Neutrophil (primary cell): ENCODE data around the gene IRS1.

Experiments
- H3K27ac ChIP-seq: fragments of 200-600 bp; sonication (generic); 2 replicates; pipeline ENCODE4 v1.5.1; 2016; ENCODE audit warnings: mild to moderate bottlenecking, moderate library complexity
- H3K27me3 ChIP-seq: fragments of 200-600 bp; sonication (generic); 2 replicates; pipeline ENCODE4 v1.6.0; 2016; ENCODE audit warnings: mild to moderate bottlenecking
- H3K36me3 ChIP-seq: fragments of 200-600 bp; sonication (generic); 2 replicates; pipeline ENCODE4 v1.5.1; 2017
- H3K4me1 ChIP-seq, 2 experiments: fragments of 200-600 bp in 1 of 2; sonication (generic) in 1 of 2; 1 replicate in 1 of 2; 2 replicates in 1 of 2; pipeline versions ENCODE4 v1.5.1 to v1.6.1; 2013 to 2016; ENCODE audit warnings: low read depth in 1 of 2, low read length in 1 of 2, mild to moderate bottlenecking in 1 of 2, moderate library complexity in 1 of 2; ENCODE audit not compliant: control insufficient read depth in 1 of 2, insufficient read depth in 1 of 2
- H3K4me3 ChIP-seq, 2 experiments: fragments of 200-600 bp in 1 of 2; sonication (generic) in 1 of 2; 1 replicate in 1 of 2; 2 replicates in 1 of 2; pipeline ENCODE4 v1.5.1; 2013 to 2016; ENCODE audit warnings: low read depth in 1 of 2, low read length in 1 of 2, mild to moderate bottlenecking in 1 of 2, moderate library complexity in 1 of 2
- H3K9me3 ChIP-seq: fragments of 200-600 bp; sonication (generic); 2 replicates; pipeline ENCODE4 v1.5.1; 2016
- CTCF ChIP-seq: fragments of 200-600 bp; sonication (generic); IDR thresholded peaks from 2 replicates; pipeline ENCODE4 v1.5.1; 2016; ENCODE audit warnings: antibody characterized with exemption

The IRS1 gene

GRCh38 chr2:226797989-226798421 lies 1.6 kb downstream of the IRS1 start:
- no peak for TF ChIP-seq CTCF
- H3K9me3 ChIP-seq = no peaks in the 10 kb centered on the region
- H3K4me1 ChIP-seq = peaks cover 10 to 29% of the 10 kb centered on the region in 2 experiments
- no peak overlapping the region for H3K27ac ChIP-seq
- H3K4me3 ChIP-seq = no peak overlapping the region
- no peaks in the 10 kb centered on the region for H3K36me3 ChIP-seq
- peaks cover 100% of the 10 kb centered on the region for H3K27me3 ChIP-seq

GRCh38 chr2:226797289-226797988 lies 2.2 kb downstream of the IRS1 start:
- Histone ChIP-seq H3K4me1 (peaks cover 10 to 27% of the 10 kb centered on the region in 2 experiments), H3K27ac (no peak overlapping the region), H3K36me3 (no peaks in the 10 kb centered on the region), H3K4me3 (no peak overlapping the region), H3K9me3 (no peaks in the 10 kb centered on the region), H3K27me3 (peaks cover 100% of the 10 kb centered on the region)
- no peak for TF ChIP-seq CTCF

GRCh38 chr2:226796840-226797288 lies 2.8 kb downstream of the IRS1 start:
- Histone ChIP-seq H3K9me3 (no peaks in the 10 kb centered on the region), H3K4me3 (no peak overlapping the region), H3K36me3 (no peaks in the 10 kb centered on the region), H3K27ac (no peak overlapping the region), H3K27me3 (peaks cover 98% of the 10 kb centered on the region), H3K4me1 (peaks cover 10 to 25% of the 10 kb centered on the region in 2 experiments)
- TF ChIP-seq CTCF = no peak

- peaks cover 92% of the 10 kb centered on the region for H3K27me3 ChIP-seq
- no peaks in the 10 kb centered on the region for H3K9me3 ChIP-seq
- H3K4me1 ChIP-seq = peaks cover 10 to 25% of the 10 kb centered on the region in 2 experiments
- H3K36me3 ChIP-seq = no peaks in the 10 kb centered on the region
- H3K27ac ChIP-seq = no peak overlapping the region
- TF ChIP-seq CTCF = no peak
- H3K4me3 ChIP-seq = no peak overlapping the region
Measured at GRCh38 chr2:226796012-226796839, 3.4 kb downstream of the IRS1 start.

- Histone ChIP-seq H3K27ac (no peak overlapping the region), H3K4me1 (peaks cover 15 to 23% of the 10 kb centered on the region in 2 experiments), H3K36me3 (no peaks in the 10 kb centered on the region), H3K27me3 (peaks cover 90% of the 10 kb centered on the region), H3K4me3 (no peak overlapping the region), H3K9me3 (no peaks in the 10 kb centered on the region)
- TF ChIP-seq CTCF = no peak
Measured at GRCh38 chr2:226795281-226796011, 4.2 kb downstream of the IRS1 start.
